ENCODE measurements around the gene OR11A1.

The OR11A1 gene

GRCh38 chr6:29456971-29457370 is at the start of gene OR11A1, which contains the start of gene OR2H1:
Gene OR11A1 (minus strand): TSS chr6:29457071. CDS start chr6:29427641, 29,430 bp downstream.
Gene OR2H1 (plus strand): TSS chr6:29457155. CDS start chr6:29461770, 4,615 bp downstream.
- no peak for DNase-seq

GRCh38 chr6:29506446-29507067 is 49.7 kb upstream of the OR11A1 start:
- no peak for DNase-seq

GRCh38 chr6:29505808-29506207 is 48.9 kb upstream of the OR11A1 start:
- no peak for DNase-seq

- no peak for DNase-seq
Measured at GRCh38 chr6:29504961-29505360, 48.1 kb upstream of the OR11A1 start.

- DNase-seq: no peak
Measured at GRCh38 chr6:29502597-29502996, 45.7 kb upstream of the OR11A1 start.

- DNase-seq: no peak
Measured at GRCh38 chr6:29502181-29502580, 45.3 kb upstream of the OR11A1 start.

GRCh38 chr6:29501106-29501505 is 44.2 kb upstream of the OR11A1 start:
- no peak for DNase-seq

GRCh38 chr6:29500594-29500993 is 43.7 kb upstream of the OR11A1 start:
- DNase-seq: no peak

- no peak for DNase-seq
Measured at GRCh38 chr6:29499704-29500103, 42.8 kb upstream of the OR11A1 start.

- no peak for DNase-seq
Measured at GRCh38 chr6:29496961-29497360, 40.1 kb upstream of the OR11A1 start.

- no peak for DNase-seq
Measured at GRCh38 chr6:29495571-29495970, 38.7 kb upstream of the OR11A1 start.

- no peak for DNase-seq
Measured at GRCh38 chr6:29494131-29494530, 37.3 kb upstream of the OR11A1 start.

GRCh38 chr6:29493261-29493660 is 36.4 kb upstream of the OR11A1 start:
- no peak for DNase-seq

- no peak for DNase-seq
Measured at GRCh38 chr6:29491574-29491973, 34.7 kb upstream of the OR11A1 start.

GRCh38 chr6:29490552-29490951 is 33.7 kb upstream of the OR11A1 start:
- DNase-seq: no peak

- no peak for DNase-seq
Measured at GRCh38 chr6:29490055-29490454, 33.2 kb upstream of the OR11A1 start.

GRCh38 chr6:29489286-29489685 is 32.4 kb upstream of the OR11A1 start:
- DNase-seq: no peak

- DNase-seq: no peak
Measured at GRCh38 chr6:29488874-29489273, 32.0 kb upstream of the OR11A1 start.

GRCh38 chr6:29487660-29488059 is 30.8 kb upstream of the OR11A1 start, which contains the start of gene MAS1L:
Gene MAS1L (minus strand): TSS chr6:29487956. CDS start chr6:29487902, 54 bp downstream.
- no peak for DNase-seq

GRCh38 chr6:29487131-29487530 is 30.3 kb upstream of the OR11A1 start:
- DNase-seq: no peak

- no peak for DNase-seq
Measured at GRCh38 chr6:29486577-29486976, 29.7 kb upstream of the OR11A1 start.

GRCh38 chr6:29483735-29484134 is 26.9 kb upstream of the OR11A1 start:
- DNase-seq: no peak

- DNase-seq: no peak
Measured at GRCh38 chr6:29483186-29483585, 26.3 kb upstream of the OR11A1 start.

GRCh38 chr6:29479560-29479959 is 22.7 kb upstream of the OR11A1 start:
- DNase-seq: no peak

- DNase-seq: no peak
Measured at GRCh38 chr6:29478740-29479139, 21.9 kb upstream of the OR11A1 start.
